ENCODE measurements around the gene ANKRD63. TPM values are rescaled to one million over a fixed set of nuclear protein-coding genes. Genes with fewer than 3 reads are reported as not detected.

The ANKRD63 gene
- total and polyA plus RNA-seq, 7 experiments from 2014 or later: 0.27 TPM; not detected in 5

DNA sequence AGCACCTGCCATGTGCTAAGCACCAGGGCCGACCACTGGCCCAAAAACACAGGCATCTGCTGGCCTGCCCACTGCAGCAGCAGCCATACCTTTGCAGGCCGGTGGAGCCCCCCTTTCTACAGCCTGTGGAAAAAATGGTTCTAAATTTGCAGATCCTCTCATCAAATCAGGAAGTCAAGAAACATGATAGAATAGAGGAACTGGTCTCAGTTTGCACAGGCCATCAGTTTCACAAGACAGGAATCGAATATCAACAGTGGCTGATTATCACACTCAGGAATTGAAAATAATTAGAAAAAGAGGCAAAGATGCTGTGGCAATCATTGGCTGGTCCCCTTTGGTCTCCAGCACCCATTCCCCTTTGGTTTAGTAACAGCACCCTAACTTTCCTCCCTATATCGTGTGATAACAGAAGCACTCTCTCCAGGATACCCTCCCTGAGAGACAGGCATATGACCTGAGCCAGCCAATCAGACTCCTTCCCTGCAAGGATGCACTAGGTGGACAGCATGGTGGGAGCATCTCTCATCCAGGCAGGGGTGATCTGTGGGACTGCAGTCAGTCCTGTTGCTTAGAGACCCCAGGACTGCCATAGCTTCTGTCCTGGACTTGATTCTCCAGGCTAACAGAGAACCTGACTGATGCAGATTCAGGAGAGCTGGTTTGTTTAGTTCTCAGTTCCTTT lies 47.5 kb downstream of the ANKRD63 start:
- ATAC-seq (peak; percentile 57), DNase-seq (no peak)
- no peak overlapping the region for H3K27ac Mint-ChIP-seq
- no peak overlapping the region for H3K4me3 ChIP-seq (ENCODE audit: low read length)
- no peak overlapping the region for H3K27ac ChIP-seq (ENCODE audit: low read depth, low read length)
- no peaks in the 10 kb centered on the region for H3K9me3 Mint-ChIP-seq
- no peaks in the 10 kb centered on the region for H3K36me3 ChIP-seq (ENCODE audit: control insufficient read depth in 2 of 3, insufficient read depth in 3 of 3, low read length in 3 of 3)
- no peaks in the 10 kb centered on the region for H3K4me1 ChIP-seq (ENCODE audit: control insufficient read depth in 2 of 2, insufficient read depth in 2 of 2, low read length in 2 of 2)
- POLR2A ChIA-PET: no interaction called here
- no peak overlapping the region for H3K4me3 Mint-ChIP-seq
- no peaks in the 10 kb centered on the region for H3K27me3 ChIP-seq (ENCODE audit: control insufficient read depth in 2 of 2, insufficient read depth in 2 of 2, low read length in 2 of 2)
- H3K27me3 Mint-ChIP-seq: peaks cover 16 to 23% (median 19%) of the 10 kb centered on the region in 5 donors
- intact Hi-C loops (cut with micrococcal nuclease): no loop called here
- peaks cover 0 to 2% (median 0%) of the 10 kb centered on the region in 5 donors for H3K36me3 Mint-ChIP-seq
- H3K4me1 Mint-ChIP-seq: peaks cover 6 to 11% (median 8%) of the 10 kb centered on the region in 7 donors
- H3K9me3 ChIP-seq (ENCODE audit: control insufficient read depth in 2 of 3, low read length in 3 of 3): no peaks in the 10 kb centered on the region
- CTCF ChIA-PET: no interaction called here

DNA sequence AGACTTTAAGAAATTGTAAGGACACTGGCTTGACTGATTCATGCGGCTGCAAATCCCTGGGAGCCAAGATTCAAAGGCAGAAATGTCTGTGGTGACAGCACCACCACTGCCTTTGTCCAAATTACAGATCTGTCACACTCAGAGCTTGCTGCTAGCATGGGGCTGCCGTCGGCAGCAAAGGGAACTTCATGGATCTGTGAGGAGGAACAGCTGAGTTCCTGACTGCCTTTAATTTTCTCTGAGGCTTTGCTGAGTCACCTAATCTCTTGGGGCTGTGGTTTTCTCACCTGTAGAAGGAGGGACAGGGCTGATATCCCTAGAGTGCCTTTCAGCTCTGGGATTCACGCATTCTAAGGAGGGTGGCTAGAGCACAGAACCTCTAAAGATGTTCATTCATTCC lies 48.1 kb downstream of the ANKRD63 start:
- H3K27me3 ChIP-seq (ENCODE audit: control insufficient read depth in 2 of 2, insufficient read depth in 2 of 2, low read length in 2 of 2): no peaks in the 10 kb centered on the region
- DNase-seq (no peak), ATAC-seq (no peak)
- Mint-ChIP-seq H3K27ac (no peak overlapping the region), H3K4me3 (no peak overlapping the region), H3K36me3 (peaks cover 0 to 2% (median 0%) of the 10 kb centered on the region in 5 donors), H3K27me3 (peaks cover 15 to 22% (median 18%) of the 10 kb centered on the region in 5 donors), H3K9me3 (no peaks in the 10 kb centered on the region), H3K4me1 (peaks cover 6 to 11% (median 8%) of the 10 kb centered on the region in 7 donors)
- no peaks in the 10 kb centered on the region for H3K9me3 ChIP-seq (ENCODE audit: control insufficient read depth in 2 of 3, low read length in 3 of 3)
- ChIA-PET CTCF (no interaction called here), POLR2A (no interaction called here)
- H3K36me3 ChIP-seq (ENCODE audit: control insufficient read depth in 2 of 3, insufficient read depth in 3 of 3, low read length in 3 of 3): no peaks in the 10 kb centered on the region
- intact Hi-C loops (cut with micrococcal nuclease): no loop called here
- no peak overlapping the region for H3K27ac ChIP-seq (ENCODE audit: low read depth, low read length)
- H3K4me3 ChIP-seq (ENCODE audit: low read length): no peak overlapping the region
- H3K4me1 ChIP-seq (ENCODE audit: control insufficient read depth in 2 of 2, insufficient read depth in 2 of 2, low read length in 2 of 2): no peaks in the 10 kb centered on the region

DNA sequence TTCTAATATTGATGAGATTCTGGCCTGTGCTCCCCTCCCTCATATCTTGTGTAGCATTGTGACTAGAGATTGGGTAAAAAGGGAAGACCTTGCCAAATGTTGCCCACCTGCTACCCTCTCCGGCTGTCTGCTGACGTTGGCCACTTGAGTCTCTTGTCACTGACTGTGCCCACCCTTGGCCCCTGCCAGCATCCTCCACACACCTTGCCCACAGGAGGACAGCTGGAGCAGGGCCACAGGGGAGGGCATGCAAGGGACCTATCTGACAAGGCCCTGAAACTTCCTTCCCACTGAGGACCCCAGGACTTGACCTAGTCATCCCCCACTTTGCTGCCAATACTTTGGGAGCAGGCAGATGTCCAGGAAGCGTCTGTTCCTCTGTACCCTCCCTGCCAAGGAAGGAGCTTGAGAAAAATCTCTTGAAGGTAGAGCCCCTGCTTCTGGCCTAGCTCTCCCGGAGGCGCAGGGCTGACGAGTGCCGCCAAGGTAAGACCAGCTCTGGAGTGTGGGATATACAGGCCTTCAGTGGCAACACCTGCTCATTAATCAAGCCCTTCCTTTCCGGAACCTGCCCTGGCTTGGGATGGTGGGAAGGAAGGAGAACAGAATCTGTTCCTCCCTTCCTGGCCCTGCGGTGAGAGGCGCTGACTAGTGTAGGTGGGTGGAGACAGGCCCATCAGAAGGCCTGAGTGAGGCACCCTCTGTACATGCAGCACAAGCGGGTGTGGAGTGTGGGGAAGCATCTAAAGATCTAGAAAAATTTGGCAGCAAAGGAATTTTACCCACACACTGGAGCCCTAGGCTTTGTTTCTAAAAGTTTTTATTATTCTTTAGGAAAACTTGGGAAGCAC lies 48.9 kb downstream of the ANKRD63 start:
- no peak for DNase-seq
- H3K4me1 Mint-ChIP-seq: peaks cover 0 to 8% (median 4%) of the 10 kb centered on the region in 7 donors
- H3K36me3 Mint-ChIP-seq: peaks cover 0 to 2% (median 0%) of the 10 kb centered on the region in 5 donors
- CTCF ChIA-PET: no interaction called here
- no peaks in the 10 kb centered on the region for H3K36me3 ChIP-seq (ENCODE audit: control insufficient read depth in 2 of 3, insufficient read depth in 3 of 3, low read length in 3 of 3)
- intact Hi-C loops (cut with micrococcal nuclease): no loop called here
- H3K27ac Mint-ChIP-seq: no peak overlapping the region
- H3K4me1 ChIP-seq (ENCODE audit: control insufficient read depth in 2 of 2, insufficient read depth in 2 of 2, low read length in 2 of 2): no peaks in the 10 kb centered on the region
- ATAC-seq: no peak
- H3K9me3 ChIP-seq (ENCODE audit: control insufficient read depth in 2 of 3, low read length in 3 of 3): no peaks in the 10 kb centered on the region
- H3K27ac ChIP-seq (ENCODE audit: low read depth, low read length): no peak overlapping the region
- peaks cover 9 to 16% (median 11%) of the 10 kb centered on the region in 5 donors for H3K27me3 Mint-ChIP-seq
- no peaks in the 10 kb centered on the region for H3K27me3 ChIP-seq (ENCODE audit: control insufficient read depth in 2 of 2, insufficient read depth in 2 of 2, low read length in 2 of 2)
- H3K4me3 ChIP-seq (ENCODE audit: low read length): no peak overlapping the region
- no peaks in the 10 kb centered on the region for H3K9me3 Mint-ChIP-seq
- POLR2A ChIA-PET: no interaction called here
- no peak overlapping the region for H3K4me3 Mint-ChIP-seq

DNA sequence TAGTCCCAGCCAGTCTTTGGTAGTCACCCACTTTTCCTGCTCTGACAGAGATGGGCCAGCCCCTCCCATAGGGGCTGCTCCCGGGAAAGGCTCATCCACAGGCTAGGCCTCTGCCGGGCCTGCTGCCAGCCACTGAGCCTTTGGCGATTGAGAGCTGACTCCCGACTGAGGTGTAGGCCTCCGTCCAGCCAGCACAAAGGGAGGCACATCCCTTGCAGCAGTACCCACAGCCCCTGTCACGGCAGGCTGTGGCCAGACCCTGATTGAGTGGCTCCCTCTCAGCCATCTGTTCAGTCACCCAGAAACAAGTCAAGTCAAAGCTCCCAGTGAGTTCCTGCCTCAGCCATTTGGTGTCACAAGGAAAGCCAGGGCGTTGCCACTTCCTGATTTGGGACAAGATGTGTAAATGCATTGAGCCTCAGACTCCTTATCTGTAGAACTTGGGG lies 50.2 kb downstream of the ANKRD63 start:
- DNase-seq (no peak), ATAC-seq (no peak)
- no peaks in the 10 kb centered on the region for H3K9me3 Mint-ChIP-seq
- H3K36me3 Mint-ChIP-seq: peaks cover 0 to 2% (median 0%) of the 10 kb centered on the region in 5 donors
- Histone ChIP-seq H3K27me3 (ENCODE audit: control insufficient read depth in 2 of 2, insufficient read depth in 2 of 2, low read length in 2 of 2) (no peaks in the 10 kb centered on the region), H3K9me3 (ENCODE audit: control insufficient read depth in 2 of 3, low read length in 3 of 3) (no peaks in the 10 kb centered on the region), H3K4me3 (ENCODE audit: low read length) (no peak overlapping the region), H3K36me3 (ENCODE audit: control insufficient read depth in 2 of 3, insufficient read depth in 3 of 3, low read length in 3 of 3) (no peaks in the 10 kb centered on the region), H3K27ac (ENCODE audit: low read depth, low read length) (no peak overlapping the region), H3K4me1 (ENCODE audit: control insufficient read depth in 2 of 2, insufficient read depth in 2 of 2, low read length in 2 of 2) (no peaks in the 10 kb centered on the region)
- POLR2A ChIA-PET: interaction anchor here (0.6 kb wide), 1 partner anchor 120 kb away, joined by 3 read pairs; no protein-coding TSS in a partner anchor
- peaks cover 1 to 5% (median 1%) of the 10 kb centered on the region in 5 donors for H3K27me3 Mint-ChIP-seq
- intact Hi-C loops (cut with micrococcal nuclease): no loop called here
- peaks cover 0 to 3% (median 0%) of the 10 kb centered on the region in 7 donors for H3K4me1 Mint-ChIP-seq
- no peak overlapping the region for H3K4me3 Mint-ChIP-seq
- CTCF ChIA-PET: no interaction called here
- H3K27ac Mint-ChIP-seq: no peak overlapping the region

Other genes with a start within 250 kb of the ANKRD63 start
- 100 to 1,000 TPM in 4 of 5 experiments, 10 to 100 TPM in 1; 92.1 to 157 (median 111) TPM for gene SRP14, start 243.9 kb downstream of the ANKRD63 start, total RNA-seq
- 100 to 1,000 TPM; 787 to 963 TPM for gene SRP14, start 243.9 kb downstream of the ANKRD63 start, polyA plus RNA-seq
- gene BMF, start 174.2 kb downstream of the ANKRD63 start, total RNA-seq: 10 to 100 TPM in 4 of 5 experiments, 1 to 10 TPM in 1; 7.7 to 31.1 (median 19.6) TPM
- gene BMF, start 174.2 kb downstream of the ANKRD63 start, polyA plus RNA-seq: 1 to 10 TPM; 1.5 to 2.9 TPM
- gene BUB1B, start 122.0 kb downstream of the ANKRD63 start, total RNA-seq: 10 to 100 TPM in 1 of 5 experiments, 1 to 10 TPM in 2, under 1 TPM in 2; 0.41 to 55.7 (median 1.2) TPM
- not detected for gene BUB1B, start 122.0 kb downstream of the ANKRD63 start, polyA plus RNA-seq
- 1 to 10 TPM in 1 of 5 experiments, under 1 TPM in 1, not detected in 3; 0.58 to 1.9 TPM for gene PAK6, start 44.0 kb downstream of the ANKRD63 start, total RNA-seq
- not detected for gene PAK6, start 44.0 kb downstream of the ANKRD63 start, polyA plus RNA-seq
- 100 to 1,000 TPM; 179 to 359 (median 186) TPM for gene PLCB2, start 24.9 kb upstream of the ANKRD63 start, total RNA-seq
- 10 to 100 TPM; 19.8 to 28.4 TPM for gene PLCB2, start 24.9 kb upstream of the ANKRD63 start, polyA plus RNA-seq
- gene INAFM2, start 40.6 kb upstream of the ANKRD63 start, total RNA-seq: 10 to 100 TPM in 3 of 5 experiments, 1 to 10 TPM in 2; 7.1 to 21.2 (median 12.7) TPM
- 1 to 10 TPM; 2.0 to 2.2 TPM for gene INAFM2, start 40.6 kb upstream of the ANKRD63 start, polyA plus RNA-seq
- 1 to 10 TPM in 4 of 5 experiments, under 1 TPM in 1; 0.73 to 2.7 (median 1.6) TPM for gene CCDC9B, start 57.9 kb upstream of the ANKRD63 start, total RNA-seq
- under 1 TPM; 0.07 to 0.30 TPM for gene CCDC9B, start 57.9 kb upstream of the ANKRD63 start, polyA plus RNA-seq
- gene PHGR1, start 68.0 kb upstream of the ANKRD63 start, total RNA-seq: not detected
- gene PHGR1, start 68.0 kb upstream of the ANKRD63 start, polyA plus RNA-seq: not detected
- under 1 TPM in 4 of 5 experiments, not detected in 1; 0.05 to 0.51 (median 0.07) TPM for gene DISP2, start 75.2 kb upstream of the ANKRD63 start, total RNA-seq
- gene DISP2, start 75.2 kb upstream of the ANKRD63 start, polyA plus RNA-seq: not detected
- gene KNSTRN, start 99.7 kb upstream of the ANKRD63 start, total RNA-seq: 10 to 100 TPM in 1 of 5 experiments, 1 to 10 TPM in 4; 3.7 to 39.6 (median 6.2) TPM
- 1 to 10 TPM; 3.7 to 5.2 TPM for gene KNSTRN, start 99.7 kb upstream of the ANKRD63 start, polyA plus RNA-seq
- gene IVD, start 122.7 kb upstream of the ANKRD63 start, total RNA-seq: 10 to 100 TPM; 47.2 to 81.8 (median 64.7) TPM
- 10 to 100 TPM; 27.1 to 42.4 TPM for gene IVD, start 122.7 kb upstream of the ANKRD63 start, polyA plus RNA-seq
- gene BAHD1, start 157.9 kb upstream of the ANKRD63 start, total RNA-seq: 10 to 100 TPM; 28.4 to 48.8 (median 31.2) TPM
- 1 to 10 TPM; 2.2 to 3.9 TPM for gene BAHD1, start 157.9 kb upstream of the ANKRD63 start, polyA plus RNA-seq
- gene CHST14, start 187.9 kb upstream of the ANKRD63 start, total RNA-seq: 10 to 100 TPM in 3 of 5 experiments, 1 to 10 TPM in 2; 7.3 to 12.5 (median 10.8) TPM
- gene CHST14, start 187.9 kb upstream of the ANKRD63 start, polyA plus RNA-seq: 1 to 10 TPM in 1 of 2 donors, under 1 TPM in 1; 0.83 to 1.4 TPM